DMS153 treated with DMSO at 0.1 percent for 48 hours (cell line): ENCODE measurements around the gene CCDC15.
"Not testable (repeated sequence)": the region's sequence is repeated elsewhere in the genome, so short reads cannot be mapped to it uniquely, and the experiment has no call there.

ENCODE experiments used
- DNase-seq: peaks from one replicate; lab custom pipeline; 2025; ENCODE audit not compliant: unreplicated experiment; lab: John Stamatoyannopoulos, UW

The CCDC15 gene

GRCh38 chr11:124984512-124984854 is 30.5 kb downstream of the CCDC15 start:
- DNase-seq = no peak

- no peak for DNase-seq
Observed at GRCh38 chr11:124987096-124987495, 33.1 kb downstream of the CCDC15 start.

GRCh38 chr11:124988063-124988462 is 34.1 kb downstream of the CCDC15 start:
- no peak for DNase-seq

GRCh38 chr11:125001079-125001778 is 47.2 kb downstream of the CCDC15 start:
- DNase-seq = no peak

DNA sequence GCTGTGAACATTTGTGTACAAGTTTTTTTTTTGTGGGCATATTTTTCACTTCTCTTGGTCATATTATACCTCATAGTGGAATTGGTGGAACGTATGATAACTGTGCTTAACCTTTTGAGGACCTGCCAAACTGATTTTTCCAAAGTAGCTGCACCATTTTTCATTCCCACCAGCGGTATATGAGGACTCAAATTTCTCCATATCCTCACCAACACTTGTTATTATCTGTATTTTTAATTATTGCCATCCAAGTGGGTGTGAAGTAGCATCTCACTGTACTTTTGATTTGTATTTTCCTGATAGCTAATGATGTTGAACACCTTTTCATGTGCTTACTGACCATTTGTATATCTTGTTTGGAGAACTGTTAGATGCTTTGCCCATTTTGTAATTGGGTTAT is 47.8 kb downstream of the CCDC15 start:
- DNase-seq = no peak

DNA sequence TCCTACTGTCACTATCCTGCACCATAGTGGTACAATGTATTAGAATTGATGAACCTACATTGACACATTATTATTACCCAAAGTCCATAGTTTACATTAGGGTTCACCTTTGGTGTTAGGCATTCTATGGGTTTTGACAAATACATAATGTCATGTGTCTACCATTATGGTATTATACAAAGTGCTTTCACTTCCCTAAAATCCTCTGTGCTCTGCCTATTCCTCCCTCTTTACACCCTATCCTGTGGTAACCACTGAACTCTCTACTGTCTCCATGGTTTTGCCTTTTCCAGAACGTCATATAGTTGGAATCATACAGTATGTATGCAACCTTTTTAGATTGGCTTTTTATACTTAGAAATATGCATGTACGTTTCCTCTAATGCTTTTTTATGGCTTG is 51.5 kb downstream of the CCDC15 start:
- DNase-seq = no peak

DNA sequence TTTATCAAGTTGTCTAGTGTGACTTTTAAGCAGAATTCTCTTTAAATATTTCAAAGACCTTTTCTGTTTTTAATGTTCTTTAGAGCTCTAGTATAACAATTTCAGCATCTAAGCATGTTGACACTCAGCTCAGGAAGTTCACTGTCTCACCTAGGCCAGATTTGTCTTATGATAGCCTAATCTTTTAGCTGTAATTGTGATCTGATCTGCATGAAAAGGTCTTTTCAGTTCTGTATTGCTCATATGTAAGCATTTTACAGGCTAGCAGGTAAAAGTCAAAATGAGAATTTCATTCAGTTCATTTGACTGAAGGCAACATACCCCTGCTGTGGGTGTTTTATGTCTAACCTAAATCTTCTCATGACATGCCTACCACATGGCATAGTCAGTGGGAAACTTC is 62.4 kb downstream of the CCDC15 start:
- no peak for DNase-seq

DNA sequence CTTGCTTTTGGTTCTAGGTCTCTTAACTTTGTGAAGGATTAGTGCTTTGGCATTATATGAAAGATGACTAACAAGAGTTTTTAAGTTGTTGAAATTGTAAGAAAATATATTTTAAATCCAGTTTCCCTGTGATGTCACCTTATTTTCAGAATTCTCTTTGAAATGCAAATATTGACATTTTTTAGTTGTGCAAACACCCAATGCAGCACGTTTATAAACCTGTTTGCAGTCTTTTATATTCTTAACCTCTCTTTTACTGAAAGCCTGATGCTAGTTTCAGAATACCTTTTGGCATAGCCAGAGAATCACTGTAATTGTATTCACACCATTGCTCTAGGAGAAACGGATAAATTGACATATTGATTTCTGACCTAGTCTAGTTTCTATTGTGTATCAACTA is 66.3 kb downstream of the CCDC15 start:
- DNase-seq = no peak

DNA sequence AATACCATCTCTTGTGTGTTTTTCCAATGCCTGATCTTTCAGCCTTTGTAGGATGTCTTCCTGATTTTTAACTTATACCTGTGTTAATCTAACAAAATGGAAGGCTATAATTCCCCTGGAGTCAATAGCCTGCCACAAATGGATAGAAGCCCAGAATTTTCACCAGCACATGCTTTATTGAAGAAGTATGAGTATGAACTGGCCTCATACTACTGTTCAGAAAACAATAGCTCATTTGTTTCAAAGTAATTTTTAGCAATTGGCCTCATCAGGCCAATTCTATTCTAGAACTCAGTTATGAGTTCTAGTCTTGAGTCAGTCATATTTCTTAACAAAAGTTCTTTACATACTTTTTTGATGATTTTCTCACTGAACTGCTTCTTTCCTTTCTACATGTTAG is 68.5 kb downstream of the CCDC15 start:
- no peak for DNase-seq

- no peak for DNase-seq
Observed at GRCh38 chr11:125025968-125026367, 72.0 kb downstream of the CCDC15 start.

GRCh38 chr11:125029431-125029830 is 75.4 kb downstream of the CCDC15 start:
- not testable (repeated sequence) for DNase-seq

GRCh38 chr11:125036933-125037332 is 82.9 kb downstream of the CCDC15 start:
- DNase-seq = no peak

GRCh38 chr11:125049164-125049792 is 95.3 kb downstream of the CCDC15 start:
- no peak for DNase-seq

DNA sequence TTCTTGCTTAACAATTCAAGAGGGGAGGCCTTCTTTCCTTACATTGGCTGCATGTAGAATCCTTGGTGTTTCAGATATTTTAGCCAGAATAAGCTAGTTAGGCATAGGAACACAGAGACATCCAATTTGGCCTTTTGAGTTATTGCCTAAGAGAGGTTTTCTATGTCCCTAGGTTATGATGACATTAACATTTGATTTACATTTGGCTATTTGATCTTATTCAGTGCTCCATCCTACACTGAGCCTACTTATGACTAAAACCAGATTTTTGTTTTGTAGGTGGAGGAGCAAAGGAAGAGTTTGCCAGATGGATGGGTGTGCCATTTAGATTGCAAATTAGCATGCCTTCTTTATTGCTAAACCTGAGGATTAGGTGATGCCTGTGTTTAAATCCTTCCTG is 98.0 kb downstream of the CCDC15 start:
- DNase-seq = no peak

- DNase-seq = no peak
Observed at GRCh38 chr11:125053167-125053566, 99.2 kb downstream of the CCDC15 start.

- no peak for DNase-seq
Observed at GRCh38 chr11:125055107-125055715, 101.2 kb downstream of the CCDC15 start.

- not testable (repeated sequence) for DNase-seq
Observed at GRCh38 chr11:125056111-125056510, 102.1 kb downstream of the CCDC15 start.

- DNase-seq = no peak
Observed at GRCh38 chr11:125056931-125057692, 103.1 kb downstream of the CCDC15 start.

DNA sequence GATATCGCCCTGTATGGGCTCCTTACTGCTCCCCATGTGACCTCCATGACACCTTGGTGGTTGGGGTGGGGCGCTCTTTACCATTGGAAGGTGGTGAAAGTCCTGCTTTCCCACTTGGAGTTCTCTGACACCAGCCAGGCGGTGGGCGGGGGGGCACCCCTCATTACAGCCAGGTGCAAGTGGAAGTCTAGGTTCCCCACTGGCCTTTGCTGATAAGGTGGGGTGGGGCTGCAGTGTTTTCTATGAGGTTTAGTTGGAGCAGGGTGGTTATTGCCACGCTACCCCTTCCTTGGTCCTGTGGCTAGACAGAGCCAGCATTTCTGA is 103.7 kb downstream of the CCDC15 start:
- DNase-seq = no peak

GRCh38 chr11:125061281-125061680 is 107.3 kb downstream of the CCDC15 start:
- no peak for DNase-seq

GRCh38 chr11:125062218-125062930 is 108.4 kb downstream of the CCDC15 start:
- no peak for DNase-seq
